Neural cell (in vitro differentiated cells): Measurements from ENCODE around the gene RIN2. TPM values are rescaled to one million over a fixed set of nuclear protein-coding genes. Genes with fewer than 3 reads are reported as not detected.

Experiments
- H2AFZ ChIP-seq: fragments of 200-600, 300-800 bp; sonication (generic), shearing (Covaris generic); 2 replicates; pipeline ENCODE4 v1.6.0; 2014; ENCODE audit warnings: low read depth, mild to moderate bottlenecking, antibody characterized with exemption, low read length, moderate library complexity
- H3F3A ChIP-seq: fragments of 200-600 bp; shearing (Covaris generic); 2 replicates; pipeline ENCODE4 v1.6.1; 2016; ENCODE audit warnings: mild to moderate bottlenecking, moderate library complexity, mixed read lengths, antibody characterized with exemption, low read length; ENCODE audit not compliant: insufficient read depth, poor library complexity, severe bottlenecking
- H3K27ac ChIP-seq: fragments of 200-600, 300-800 bp; sonication (generic), shearing (Covaris generic); 2 replicates; pipeline ENCODE4 v1.5.1; 2014; ENCODE audit warnings: mild to moderate bottlenecking, low read length, moderate library complexity
- H3K27me3 ChIP-seq: fragments of 300-800, 200-600 bp; sonication (generic), shearing (Covaris generic); 2 replicates; pipeline ENCODE4 v1.6.0; 2014; ENCODE audit warnings: mild to moderate bottlenecking, low read depth, low read length, moderate library complexity; ENCODE audit not compliant: insufficient read depth
- H3K36me3 ChIP-seq: fragments of 300-800, 200-600 bp; sonication (generic), shearing (Covaris generic); 2 replicates; pipeline ENCODE4 v1.5.1; 2014; ENCODE audit warnings: mild to moderate bottlenecking, antibody characterized with exemption, low read length, moderate library complexity; ENCODE audit not compliant: insufficient read depth
- H3K4me2 ChIP-seq: fragments of 300-800, 200-600 bp; sonication (generic), shearing (Covaris generic); 2 replicates; pipeline ENCODE4 v1.6.0; 2014; ENCODE audit warnings: mild to moderate bottlenecking, low read length
- H3K4me3 ChIP-seq: fragments of 300-800, 200-600 bp; sonication (generic), shearing (Covaris generic); 2 replicates; pipeline ENCODE4 v1.5.1; 2014; ENCODE audit warnings: mild to moderate bottlenecking, low read length, moderate library complexity
- H3K79me2 ChIP-seq: fragments of 200-600 bp; shearing (Covaris generic); replicated peaks from 2 replicates; pipeline ENCODE4 v1.6.0; 2014; ENCODE audit warnings: mild to moderate bottlenecking, low read length, moderate library complexity; ENCODE audit not compliant: insufficient read depth
- H3K9ac ChIP-seq: fragments of 300-800, 200-600 bp; sonication (generic), shearing (Covaris generic); 2 replicates; pipeline ENCODE4 v1.6.1; 2016; ENCODE audit warnings: mild to moderate bottlenecking, low read length, mixed read lengths
- H3K9me2 ChIP-seq: fragments of 200-600 bp; shearing (Covaris generic); 2 replicates; pipeline ENCODE4 v1.6.1; 2016; ENCODE audit warnings: mild to moderate bottlenecking, low read length, mixed read lengths; ENCODE audit not compliant: insufficient read depth
- H3K9me3 ChIP-seq: fragments of 200-600, 300-800 bp; sonication (generic), shearing (Covaris generic); 2 replicates; pipeline ENCODE4 v1.6.1; 2016; ENCODE audit warnings: mild to moderate bottlenecking, mixed run types, low read length, moderate library complexity, mixed read lengths
- H4K20me1 ChIP-seq: fragments of 200-600 bp; shearing (Covaris generic); 2 replicates; pipeline ENCODE4 v1.6.1; 2016; ENCODE audit warnings: mild to moderate bottlenecking, mixed run types; ENCODE audit not compliant: insufficient read depth
- EP300 ChIP-seq: fragments of 450-650 bp; conservative IDR thresholded peaks from 2 replicates; pipeline ENCODE4 v1.6.1; 2014; ENCODE audit warnings: antibody characterized with exemption, mild to moderate bottlenecking, moderate library complexity; ENCODE audit not compliant: poor library complexity, severe bottlenecking
- EZH2 ChIP-seq: fragments of 200-600, 300-800 bp; shearing (Covaris generic), sonication (generic); IDR thresholded peaks from 2 replicates; pipeline ENCODE4 v1.6.1; 2014; ENCODE audit warnings: antibody characterized with exemption, low read length, borderline replicate concordance, mild to moderate bottlenecking; ENCODE audit not compliant: insufficient read depth, poor library complexity, severe bottlenecking
- MXI1 ChIP-seq: fragments of 450-650 bp; conservative IDR thresholded peaks from 2 replicates; pipeline ENCODE4 v1.6.1; 2014; ENCODE audit warnings: antibody characterized with exemption, mild to moderate bottlenecking; ENCODE audit not compliant: poor library complexity, severe bottlenecking
- POLR2AphosphoS5 ChIP-seq: IDR thresholded peaks from 2 replicates; pipeline ENCODE4 v1.6.1; 2012
- RAD21 ChIP-seq: fragments of 450-650 bp; conservative IDR thresholded peaks from 2 replicates; pipeline ENCODE4 v1.6.1; 2014; ENCODE audit warnings: antibody characterized with exemption, mild to moderate bottlenecking, moderate library complexity
- SMC3 ChIP-seq: fragments of 450-650 bp; conservative IDR thresholded peaks from 2 replicates; pipeline ENCODE4 v1.6.1; 2014; ENCODE audit warnings: antibody characterized with exemption, mild to moderate bottlenecking, moderate library complexity; ENCODE audit not compliant: poor library complexity
- TAF1 ChIP-seq: IDR thresholded peaks from 2 replicates; pipeline ENCODE4 v1.6.1; 2012; ENCODE audit warnings: low read depth
- polyA plus RNA-seq: library from polyadenylated mRNA; depleted of rRNA; stranded (reverse); fragments of >200 nt; gene quantifications from 2 replicates; pipeline ENCODE4 v1.2.3, GENCODE V29; 2014
- TF ChIP-seq, protein P1 (sequence below): fragments of 450-650 bp; IDR thresholded peaks from 2 replicates; pipeline ENCODE4 v1.5.1; 2014; ENCODE audit warnings: antibody characterized with exemption, mild to moderate bottlenecking, moderate library complexity; ENCODE audit not compliant: poor library complexity, severe bottlenecking
- TF ChIP-seq, protein P2 (sequence below): IDR thresholded peaks from 2 replicates; pipeline ENCODE4 v1.6.1; 2012; ENCODE audit warnings: borderline replicate concordance

The RIN2 gene
- polyA plus RNA-seq, 1 donor from 2014 or later, result 4.7 TPM

- Histone ChIP-seq H3K79me2 (no peaks in the 10 kb centered on the region), H3K36me3 (no peaks in the 10 kb centered on the region), H3K4me3 (no peak overlapping the region), H3K9me2 (no peaks in the 10 kb centered on the region), H3K4me2 (no peak overlapping the region), H3K9me3 (no peaks in the 10 kb centered on the region), H3K27ac (no peak overlapping the region), H3K27me3 (no peaks in the 10 kb centered on the region), H3F3A (no peaks in the 10 kb centered on the region), H4K20me1 (no peaks in the 10 kb centered on the region), H3K9ac (no peak overlapping the region), H2AFZ (no peak overlapping the region)
- TF ChIP-seq MXI1 (no peak), EP300 (no peak), TAF1 (no peak), RAD21 (no peak), SMC3 (no peak), POLR2AphosphoS5 (no peak), EZH2 (no peak)
- TF ChIP-seq, protein P1, sequence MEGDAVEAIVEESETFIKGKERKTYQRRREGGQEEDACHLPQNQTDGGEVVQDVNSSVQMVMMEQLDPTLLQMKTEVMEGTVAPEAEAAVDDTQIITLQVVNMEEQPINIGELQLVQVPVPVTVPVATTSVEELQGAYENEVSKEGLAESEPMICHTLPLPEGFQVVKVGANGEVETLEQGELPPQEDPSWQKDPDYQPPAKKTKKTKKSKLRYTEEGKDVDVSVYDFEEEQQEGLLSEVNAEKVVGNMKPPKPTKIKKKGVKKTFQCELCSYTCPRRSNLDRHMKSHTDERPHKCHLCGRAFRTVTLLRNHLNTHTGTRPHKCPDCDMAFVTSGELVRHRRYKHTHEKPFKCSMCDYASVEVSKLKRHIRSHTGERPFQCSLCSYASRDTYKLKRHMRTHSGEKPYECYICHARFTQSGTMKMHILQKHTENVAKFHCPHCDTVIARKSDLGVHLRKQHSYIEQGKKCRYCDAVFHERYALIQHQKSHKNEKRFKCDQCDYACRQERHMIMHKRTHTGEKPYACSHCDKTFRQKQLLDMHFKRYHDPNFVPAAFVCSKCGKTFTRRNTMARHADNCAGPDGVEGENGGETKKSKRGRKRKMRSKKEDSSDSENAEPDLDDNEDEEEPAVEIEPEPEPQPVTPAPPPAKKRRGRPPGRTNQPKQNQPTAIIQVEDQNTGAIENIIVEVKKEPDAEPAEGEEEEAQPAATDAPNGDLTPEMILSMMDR, result no peak
- TF ChIP-seq, protein P2, sequence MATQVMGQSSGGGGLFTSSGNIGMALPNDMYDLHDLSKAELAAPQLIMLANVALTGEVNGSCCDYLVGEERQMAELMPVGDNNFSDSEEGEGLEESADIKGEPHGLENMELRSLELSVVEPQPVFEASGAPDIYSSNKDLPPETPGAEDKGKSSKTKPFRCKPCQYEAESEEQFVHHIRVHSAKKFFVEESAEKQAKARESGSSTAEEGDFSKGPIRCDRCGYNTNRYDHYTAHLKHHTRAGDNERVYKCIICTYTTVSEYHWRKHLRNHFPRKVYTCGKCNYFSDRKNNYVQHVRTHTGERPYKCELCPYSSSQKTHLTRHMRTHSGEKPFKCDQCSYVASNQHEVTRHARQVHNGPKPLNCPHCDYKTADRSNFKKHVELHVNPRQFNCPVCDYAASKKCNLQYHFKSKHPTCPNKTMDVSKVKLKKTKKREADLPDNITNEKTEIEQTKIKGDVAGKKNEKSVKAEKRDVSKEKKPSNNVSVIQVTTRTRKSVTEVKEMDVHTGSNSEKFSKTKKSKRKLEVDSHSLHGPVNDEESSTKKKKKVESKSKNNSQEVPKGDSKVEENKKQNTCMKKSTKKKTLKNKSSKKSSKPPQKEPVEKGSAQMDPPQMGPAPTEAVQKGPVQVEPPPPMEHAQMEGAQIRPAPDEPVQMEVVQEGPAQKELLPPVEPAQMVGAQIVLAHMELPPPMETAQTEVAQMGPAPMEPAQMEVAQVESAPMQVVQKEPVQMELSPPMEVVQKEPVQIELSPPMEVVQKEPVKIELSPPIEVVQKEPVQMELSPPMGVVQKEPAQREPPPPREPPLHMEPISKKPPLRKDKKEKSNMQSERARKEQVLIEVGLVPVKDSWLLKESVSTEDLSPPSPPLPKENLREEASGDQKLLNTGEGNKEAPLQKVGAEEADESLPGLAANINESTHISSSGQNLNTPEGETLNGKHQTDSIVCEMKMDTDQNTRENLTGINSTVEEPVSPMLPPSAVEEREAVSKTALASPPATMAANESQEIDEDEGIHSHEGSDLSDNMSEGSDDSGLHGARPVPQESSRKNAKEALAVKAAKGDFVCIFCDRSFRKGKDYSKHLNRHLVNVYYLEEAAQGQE, result no peak
Observed at GRCh38 chr20:19745584-19745983, 12.5 kb upstream of the RIN2 start.

DNA sequence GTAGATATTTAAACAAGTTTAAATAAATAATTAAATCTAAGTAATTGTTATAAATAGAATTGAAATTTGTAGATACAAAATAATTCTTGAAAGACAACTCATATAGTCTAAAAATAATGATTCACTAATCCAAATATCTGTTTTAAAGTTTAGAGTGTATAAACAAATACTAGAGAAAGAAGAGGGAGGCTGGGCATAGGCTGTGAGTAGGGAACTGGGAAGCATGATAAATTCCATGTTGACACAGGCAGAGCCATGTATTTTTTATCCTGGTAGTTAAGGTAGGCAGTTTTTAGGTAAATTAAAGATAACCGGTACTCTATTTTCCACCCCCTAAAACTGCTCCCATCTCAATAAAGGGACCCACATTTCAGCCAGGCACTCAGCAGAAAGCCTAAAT lies 11.7 kb upstream of the RIN2 start:
- Histone ChIP-seq H3K4me2 (no peak overlapping the region), H3K4me3 (no peak overlapping the region), H3K9me3 (no peaks in the 10 kb centered on the region), H2AFZ (no peak overlapping the region), H3K9me2 (no peaks in the 10 kb centered on the region), H3K27me3 (no peaks in the 10 kb centered on the region), H3F3A (no peaks in the 10 kb centered on the region), H3K36me3 (no peaks in the 10 kb centered on the region), H3K9ac (no peak overlapping the region), H3K79me2 (no peaks in the 10 kb centered on the region), H4K20me1 (no peaks in the 10 kb centered on the region), H3K27ac (no peak overlapping the region)
- TF ChIP-seq POLR2AphosphoS5, result no peak
- no peak for TF ChIP-seq RAD21
- no peak for TF ChIP-seq EZH2

- Histone ChIP-seq H3K4me3 (no peak overlapping the region), H3K79me2 (no peaks in the 10 kb centered on the region), H3K9me2 (no peaks in the 10 kb centered on the region), H3K27ac (no peak overlapping the region), H3K9me3 (no peaks in the 10 kb centered on the region), H3K4me2 (no peak overlapping the region), H3K36me3 (no peaks in the 10 kb centered on the region), H2AFZ (no peak overlapping the region), H3K27me3 (no peaks in the 10 kb centered on the region), H3K9ac (no peak overlapping the region), H4K20me1 (no peaks in the 10 kb centered on the region), H3F3A (no peaks in the 10 kb centered on the region)
- TF ChIP-seq MXI1 (no peak), POLR2AphosphoS5 (no peak), TAF1 (no peak), RAD21 (no peak)
- TF ChIP-seq, protein P1, result no peak
- TF ChIP-seq, protein P2, result no peak
Observed at GRCh38 chr20:19747903-19748302, 10.2 kb upstream of the RIN2 start.
